ENCODE data around the gene TAS1R3. TPM values are rescaled to one million over a fixed set of nuclear protein-coding genes. Genes with fewer than 3 reads are reported as not detected.

Gene TAS1R3
- total RNA-seq, 1 experiment from 2014 or later = 0.28 TPM

DNA sequence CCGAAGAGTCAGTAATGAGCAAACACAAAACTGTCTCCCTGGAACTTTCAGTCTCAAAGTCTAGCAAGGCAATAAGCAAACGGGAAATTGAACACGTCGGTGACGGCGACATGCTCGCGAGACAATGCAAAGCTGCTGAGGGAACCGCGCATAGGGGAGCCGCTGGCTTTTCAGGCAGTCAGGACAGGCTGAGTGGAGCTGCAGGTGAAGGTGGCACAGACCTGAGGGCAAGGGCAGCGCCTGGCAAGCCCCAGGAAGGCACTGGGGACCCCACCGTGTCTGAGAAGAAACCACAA, 11.5 kb upstream of the TAS1R3 start:
- DNase-seq = no peak
- H3K4me2 ChIP-seq (ENCODE audit: insufficient read depth, insufficient read length, low read length) = no peak overlapping the region
- Mint-ChIP-seq H3K36me3 (ENCODE audit: insufficient read depth in 1 of 3, low read depth in 3 of 3) (peaks cover 16 to 60% (median 50%) of the 10 kb centered on the region in 3 experiments; a peak in 6 of 7 replicates), H3K4me1 (peaks cover 10 to 29% of the 10 kb centered on the region in 2 experiments), H3K27ac (no peak overlapping the region), H3K27me3 (ENCODE audit: low read depth) (no peaks in the 10 kb centered on the region), H3K4me3 (no peak overlapping the region), H3K9me3 (no peaks in the 10 kb centered on the region)
- no peaks in the 10 kb centered on the region; the same call in 1 of the 2 replicates for H3K4me1 ChIP-seq (ENCODE audit: insufficient read depth, low read length)
- no peak overlapping the region for H2AFZ ChIP-seq (ENCODE audit: low read length)
- H2BK120ac ChIP-seq (ENCODE audit: low read depth, low read length, poor library complexity, severe bottlenecking) = no peak overlapping the region
- H3K23me2 ChIP-seq (ENCODE audit: insufficient read length, low read depth, low read length, poor library complexity, severe bottlenecking) = peaks cover 4% of the 10 kb centered on the region
- H3K27me3 ChIP-seq (ENCODE audit: insufficient read depth, low read length) = no peaks in the 10 kb centered on the region
- no CpG with 5 or more reads among the region's 13 CpGs for WGBS (ENCODE audit: extremely low coverage, insufficient read length, low lambda C conversion rate)
- H2BK5ac ChIP-seq (ENCODE audit: insufficient read length, low read length) = no peak overlapping the region
- no peak overlapping the region for H2BK12ac ChIP-seq (ENCODE audit: insufficient read length, low read depth, low read length)
- H4K5ac ChIP-seq (ENCODE audit: insufficient read length, low read depth, low read length) = no peak overlapping the region
- H3K27ac ChIP-seq (ENCODE audit: insufficient read length, low read depth, low read length) = no peak overlapping the region
- H2AK5ac ChIP-seq (ENCODE audit: insufficient read length, low read length) = no peak overlapping the region
- peaks cover 5% of the 10 kb centered on the region for H4K20me1 ChIP-seq (ENCODE audit: control insufficient read depth, insufficient read depth, insufficient read length)
- no peak overlapping the region for H3K9ac ChIP-seq (ENCODE audit: extremely low read depth, insufficient read length, low read length)
- H2BK15ac ChIP-seq (ENCODE audit: low read depth, low read length) = no peak overlapping the region
- H3T11ph ChIP-seq (ENCODE audit: low read length) = no peak overlapping the region
- no peak overlapping the region for H3K4ac ChIP-seq (ENCODE audit: low read depth, low read length)
- H3K79me1 ChIP-seq (ENCODE audit: insufficient read depth, low read depth, low read length, poor library complexity, severe bottlenecking) = peaks cover 8% of the 10 kb centered on the region
- no peak overlapping the region for H2BK20ac ChIP-seq (ENCODE audit: low read depth, low read length, poor library complexity, severe bottlenecking)
- peaks cover 17% of the 10 kb centered on the region; the same call in 1 of the 2 replicates for H3K79me2 ChIP-seq (ENCODE audit: insufficient read depth, low read length)
- H3K23ac ChIP-seq (ENCODE audit: insufficient read length, low read depth, low read length) = no peak overlapping the region
- no peak overlapping the region for H4K8ac ChIP-seq (replicated peaks; ENCODE audit: insufficient read length, low read depth, low read length)
- no peaks in the 10 kb centered on the region for H3K9me3 ChIP-seq (ENCODE audit: control insufficient read depth, low read depth, low read length)
- no peak overlapping the region for H3K18ac ChIP-seq (ENCODE audit: insufficient read length, low read depth, low read length)
- no peak overlapping the region for H4K91ac ChIP-seq (ENCODE audit: insufficient read length, low read depth, low read length)
- TF ChIP-seq, protein P1, sequence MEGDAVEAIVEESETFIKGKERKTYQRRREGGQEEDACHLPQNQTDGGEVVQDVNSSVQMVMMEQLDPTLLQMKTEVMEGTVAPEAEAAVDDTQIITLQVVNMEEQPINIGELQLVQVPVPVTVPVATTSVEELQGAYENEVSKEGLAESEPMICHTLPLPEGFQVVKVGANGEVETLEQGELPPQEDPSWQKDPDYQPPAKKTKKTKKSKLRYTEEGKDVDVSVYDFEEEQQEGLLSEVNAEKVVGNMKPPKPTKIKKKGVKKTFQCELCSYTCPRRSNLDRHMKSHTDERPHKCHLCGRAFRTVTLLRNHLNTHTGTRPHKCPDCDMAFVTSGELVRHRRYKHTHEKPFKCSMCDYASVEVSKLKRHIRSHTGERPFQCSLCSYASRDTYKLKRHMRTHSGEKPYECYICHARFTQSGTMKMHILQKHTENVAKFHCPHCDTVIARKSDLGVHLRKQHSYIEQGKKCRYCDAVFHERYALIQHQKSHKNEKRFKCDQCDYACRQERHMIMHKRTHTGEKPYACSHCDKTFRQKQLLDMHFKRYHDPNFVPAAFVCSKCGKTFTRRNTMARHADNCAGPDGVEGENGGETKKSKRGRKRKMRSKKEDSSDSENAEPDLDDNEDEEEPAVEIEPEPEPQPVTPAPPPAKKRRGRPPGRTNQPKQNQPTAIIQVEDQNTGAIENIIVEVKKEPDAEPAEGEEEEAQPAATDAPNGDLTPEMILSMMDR (conservative IDR thresholded peaks at IDR 0.05) = no peak
- H3K56ac ChIP-seq (ENCODE audit: insufficient read length, low read depth, low read length) = no peak overlapping the region
- no peak overlapping the region for H3K14ac ChIP-seq (ENCODE audit: insufficient read depth, low read length)
